NCI-H2081 (cell line): ENCODE measurements around the gene GYS2.
"Not testable (repeated sequence)": the region's sequence is repeated elsewhere in the genome, so short reads cannot be mapped to it uniquely, and the experiment has no call there.

Experiments used
- DNase-seq, 2 experiments: peaks; one replicate each; lab custom pipeline; 2025; lab: John Stamatoyannopoulos, UW

The GYS2 gene

GRCh38 chr12:21604245-21605101 lies at the start of gene GYS2:
Gene GYS2, minus strand, starts transcription at chr12:21604847. Its CDS starts 255 bp downstream, at chr12:21604592.
- DNase-seq = no peak

- no peak for DNase-seq
These were observed 47.2 kb upstream of the GYS2 start for GRCh38 chr12:21651821-21652220.

GRCh38 chr12:21650997-21651396 lies 46.4 kb upstream of the GYS2 start:
- no peak for DNase-seq

GRCh38 chr12:21649034-21649433 lies 44.4 kb upstream of the GYS2 start:
- DNase-seq = no peak

- DNase-seq = no peak
These were observed 43.7 kb upstream of the GYS2 start for GRCh38 chr12:21648378-21648777.

DNA sequence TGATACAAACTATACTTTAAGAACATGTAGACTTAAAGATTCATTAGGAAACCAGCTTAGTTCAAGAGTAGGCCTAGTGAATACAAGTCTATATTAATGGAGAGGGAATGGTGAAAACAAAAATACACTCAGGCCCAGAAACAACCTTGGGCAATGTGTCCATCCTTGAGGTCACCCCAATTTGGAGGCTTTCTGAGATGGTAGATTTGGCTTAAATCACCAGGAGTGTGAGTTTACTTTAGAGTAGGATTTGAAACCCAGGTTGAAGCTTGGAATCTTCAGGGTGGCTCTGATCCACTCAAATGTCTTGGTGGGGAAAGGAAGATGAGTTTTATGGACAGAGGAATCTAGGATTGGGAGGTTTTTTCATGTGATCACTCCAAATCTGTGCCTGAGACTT lies 42.5 kb upstream of the GYS2 start:
- no peak for DNase-seq

GRCh38 chr12:21645041-21645500 lies 40.4 kb upstream of the GYS2 start:
- DNase-seq = not testable (repeated sequence)

DNA sequence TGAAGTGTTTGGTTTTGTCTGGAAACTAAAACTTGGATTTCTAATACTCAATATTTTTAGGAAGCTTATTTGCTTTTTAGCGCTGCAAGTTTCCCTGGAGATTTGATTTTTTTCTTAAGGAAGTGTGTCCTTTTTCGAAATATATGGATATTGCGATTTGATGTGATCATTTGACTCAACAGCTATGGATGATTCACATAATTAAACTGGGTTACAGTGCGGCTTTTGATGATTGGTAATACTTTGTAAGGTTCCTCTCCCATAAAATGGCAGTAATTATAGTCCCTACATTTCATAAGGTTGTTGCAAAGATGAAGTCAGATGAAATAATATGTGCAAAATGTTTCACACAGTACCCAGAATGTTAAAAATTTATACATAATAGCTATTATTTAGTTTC lies 39.9 kb upstream of the GYS2 start:
- no peak for DNase-seq

DNA sequence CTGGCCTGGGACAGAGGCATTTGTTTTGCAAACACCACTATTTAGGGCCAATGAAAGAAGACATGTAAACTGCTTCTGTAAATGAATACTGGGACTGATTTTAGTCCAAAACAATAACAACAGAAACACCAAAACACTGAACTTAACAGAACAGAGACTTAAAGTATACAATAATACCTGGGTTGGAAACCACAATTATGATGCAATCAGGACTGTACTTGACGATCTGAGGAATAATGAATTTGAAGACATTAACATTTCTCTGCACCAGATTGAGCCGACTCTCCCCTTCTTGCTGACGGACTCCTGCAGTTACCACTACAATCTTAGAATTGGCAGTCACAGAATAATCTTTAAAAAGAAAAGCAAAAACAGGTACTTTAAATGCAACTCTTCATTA lies 39.1 kb upstream of the GYS2 start:
- DNase-seq = no peak

DNA sequence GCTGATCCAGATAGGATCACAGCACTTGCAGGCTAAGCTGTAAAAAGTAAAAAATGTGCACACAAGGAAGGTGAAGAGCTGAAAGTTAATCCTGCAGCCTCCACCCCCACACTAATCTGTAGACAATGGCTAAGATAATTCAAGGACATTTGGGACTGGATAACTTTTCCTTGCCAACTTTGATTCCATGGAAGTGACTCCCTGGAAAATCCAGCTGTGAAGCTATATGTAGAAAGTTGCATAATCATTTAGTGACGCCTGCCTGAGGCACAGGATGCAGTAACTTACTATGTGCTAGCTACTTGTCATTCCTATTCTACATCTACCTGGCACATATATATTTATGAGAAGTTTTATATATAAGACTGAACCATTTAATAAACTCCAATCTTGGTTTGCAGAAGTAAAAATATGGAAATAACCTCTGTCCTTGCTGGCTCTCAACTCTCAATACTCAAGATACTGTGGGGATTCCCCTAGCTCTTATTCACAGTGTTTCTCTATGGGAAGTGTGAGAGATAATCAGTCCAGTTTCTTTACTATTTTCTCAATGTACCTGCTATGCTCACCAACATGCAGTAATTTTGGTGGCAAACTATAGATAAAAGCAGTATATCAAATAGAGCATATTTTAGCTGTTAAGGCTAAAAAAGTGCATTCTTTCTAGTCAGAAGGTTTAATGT lies 38.2 kb upstream of the GYS2 start:
- no peak for DNase-seq

GRCh38 chr12:21638054-21638891 lies 33.6 kb upstream of the GYS2 start:
- DNase-seq = no peak

DNA sequence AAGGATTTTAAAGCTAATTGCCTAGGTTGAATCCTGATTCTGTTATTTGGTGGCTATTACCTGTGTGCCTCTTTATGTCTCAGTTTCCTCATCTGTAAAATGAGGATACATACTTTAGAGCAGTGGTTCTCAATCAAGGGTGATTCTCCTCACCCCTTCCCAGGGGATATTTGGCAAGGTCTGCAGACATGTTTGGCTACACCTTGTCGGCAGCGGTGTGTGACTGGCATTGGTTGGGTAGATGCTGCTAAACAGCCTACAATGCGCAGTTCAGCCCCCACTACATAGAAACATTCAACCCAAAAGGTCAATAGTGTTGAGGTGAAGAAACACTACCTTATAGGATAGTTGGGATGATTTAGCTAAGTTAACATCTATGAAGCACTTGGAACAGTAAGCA lies 29.6 kb upstream of the GYS2 start:
- no peak for DNase-seq

DNA sequence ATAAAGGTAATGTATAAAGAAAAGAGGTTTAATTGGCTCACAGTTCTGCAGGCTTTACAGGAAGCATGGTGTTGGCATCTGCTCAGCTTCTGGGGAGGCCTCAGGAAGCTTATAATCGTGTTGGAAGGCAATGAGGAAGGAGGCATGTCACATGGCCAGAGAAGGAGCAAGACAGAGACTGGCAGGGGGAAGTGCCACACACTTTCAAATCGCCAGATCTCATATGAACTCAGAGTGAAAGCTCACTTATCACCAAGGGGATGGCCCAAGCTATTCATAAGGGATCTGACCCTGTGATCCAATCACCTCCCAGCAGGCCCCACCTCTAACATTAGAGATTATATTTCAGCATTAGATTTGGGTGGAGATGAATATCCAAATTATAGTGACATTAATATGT lies 26.7 kb upstream of the GYS2 start:
- no peak for DNase-seq

DNA sequence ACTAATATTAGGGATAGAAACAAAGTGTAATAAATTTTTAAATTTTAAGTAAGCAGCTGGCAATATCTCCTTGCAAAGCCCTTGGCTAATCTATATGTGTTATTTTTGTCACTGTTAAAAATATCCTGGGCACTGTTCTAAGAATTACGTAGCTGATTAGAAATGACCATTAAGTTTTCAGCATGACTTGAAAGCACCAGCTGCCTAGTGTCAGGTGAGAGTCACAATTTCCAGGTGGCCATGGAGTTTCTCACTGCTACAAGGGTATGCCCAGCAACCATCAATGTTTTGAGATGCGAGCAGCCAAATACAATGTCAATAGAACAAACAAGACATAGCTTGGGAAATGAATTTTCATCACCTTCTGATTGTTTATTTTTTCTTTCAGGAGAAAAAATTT lies 23.3 kb upstream of the GYS2 start:
- no peak for DNase-seq

- DNase-seq = no peak
These were observed 13.9 kb upstream of the GYS2 start for GRCh38 chr12:21618566-21618965.

- DNase-seq = no peak
These were observed 12.4 kb upstream of the GYS2 start for GRCh38 chr12:21617030-21617429.

GRCh38 chr12:21615431-21615830 lies 10.8 kb upstream of the GYS2 start:
- no peak for DNase-seq

DNA sequence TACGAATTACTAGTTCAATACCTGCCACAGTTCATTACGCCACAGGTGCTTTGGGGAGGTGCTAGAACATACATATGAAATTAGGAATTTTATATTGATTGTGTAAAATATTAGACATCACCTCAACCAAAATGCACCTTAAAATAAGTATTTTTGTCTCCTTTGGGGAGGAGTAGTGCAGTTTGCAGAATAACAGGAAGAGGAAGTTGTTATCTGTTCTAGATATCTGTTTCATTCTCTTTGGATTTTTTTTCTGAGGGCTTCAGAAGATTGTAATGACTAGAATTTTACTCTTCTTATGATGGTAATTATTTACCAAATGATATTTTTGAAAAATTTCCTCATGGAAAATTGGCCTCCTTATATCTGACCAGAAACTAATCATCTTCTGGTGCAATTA lies 9.9 kb upstream of the GYS2 start:
- no peak for DNase-seq

DNA sequence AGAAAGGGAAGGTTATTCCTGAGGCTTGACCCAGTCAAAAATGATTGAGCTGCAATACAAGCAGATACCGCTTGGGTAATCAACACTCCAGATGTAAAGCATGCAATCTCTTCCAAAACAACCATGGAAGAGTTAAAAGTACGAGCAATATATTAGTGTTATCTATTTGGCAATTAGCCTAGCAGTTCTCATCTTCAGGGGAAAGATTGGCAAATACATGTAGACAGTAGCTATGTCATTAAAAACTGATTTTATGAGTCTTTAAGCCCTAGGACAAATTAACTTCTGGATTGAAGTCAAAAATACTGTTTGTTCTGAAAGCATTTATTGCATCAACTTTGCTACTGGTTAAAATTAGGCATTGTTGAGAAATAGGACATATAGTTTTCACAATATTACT lies 9.3 kb upstream of the GYS2 start:
- peak in 1 of 2 experiments; percentile 6 for DNase-seq

DNA sequence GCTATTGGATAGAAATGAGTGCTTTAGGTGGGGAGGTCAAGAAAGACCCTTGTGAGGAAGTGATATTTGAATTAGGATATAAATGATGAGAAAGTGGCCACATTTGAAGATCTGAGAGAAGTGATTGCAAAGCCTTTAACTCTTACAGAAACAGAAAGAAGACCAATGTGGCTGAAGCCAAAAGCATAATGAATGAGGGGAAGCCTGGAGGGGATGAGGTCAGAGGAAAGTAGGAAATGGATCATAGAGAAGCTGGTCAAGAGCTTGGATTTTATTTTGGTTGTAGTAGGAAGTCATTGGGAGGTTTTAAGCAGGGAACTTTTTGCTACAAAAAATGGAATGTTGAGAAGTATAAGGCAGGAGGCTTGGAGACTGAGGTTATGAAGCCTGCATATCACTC lies 3.5 kb upstream of the GYS2 start:
- DNase-seq = no peak

DNA sequence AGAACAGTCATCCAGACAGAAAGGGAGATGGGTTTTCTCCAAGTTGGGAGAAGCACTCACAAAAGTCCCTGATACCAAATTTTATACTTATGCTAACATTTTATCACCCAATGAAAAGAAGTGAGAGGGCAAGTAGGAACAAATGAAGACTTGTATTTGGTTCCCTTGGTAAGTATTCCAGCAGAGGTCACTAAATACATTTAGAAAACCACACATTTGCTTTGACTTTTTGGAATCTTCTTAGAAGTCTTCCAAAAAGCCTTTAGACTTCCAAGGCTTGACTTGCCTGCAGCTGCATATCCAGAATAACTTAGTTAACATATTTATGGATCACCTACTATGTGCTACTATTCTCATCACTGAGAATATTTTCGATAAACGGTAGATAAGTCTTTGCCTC lies 3.1 kb upstream of the GYS2 start:
- DNase-seq = no peak

DNA sequence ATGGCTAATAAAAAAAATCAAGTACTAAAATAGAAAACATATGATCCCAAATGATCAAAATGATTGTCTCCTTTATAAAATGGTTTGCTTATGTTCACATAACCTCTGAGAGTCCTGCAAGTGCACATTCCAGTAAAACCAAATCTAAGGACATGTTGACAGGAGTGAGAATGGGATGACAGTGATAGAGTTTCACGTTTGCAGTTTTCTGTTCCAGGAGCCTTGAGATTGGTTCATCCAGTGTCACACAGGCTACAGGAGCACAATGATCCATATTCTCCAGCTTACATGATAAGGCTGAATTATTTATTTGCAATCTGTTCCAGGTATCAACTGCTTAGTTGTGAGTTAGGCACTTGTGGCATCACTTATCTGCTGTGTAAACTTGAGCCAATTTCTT lies 1.5 kb upstream of the GYS2 start:
- no peak for DNase-seq

- no peak for DNase-seq
These were observed 1.9 kb downstream of the GYS2 start for GRCh38 chr12:21602774-21603173.
